Gastrocnemius medialis (tissue), 4 donors: Measurements from ENCODE around the gene GAB2.

Source experiments
- POLR2A ChIP-seq, 2 donors: fragments of 450-650 bp; IDR thresholded peaks; one replicate each; pipeline ENCODE4 v1.6.1; 2017; ENCODE audit warnings: antibody characterized with exemption in 2 of 2, mild to moderate bottlenecking in 2 of 2, moderate library complexity in 2 of 2
- TF ChIP-seq, protein P1 (sequence below), 5 experiments: fragments of 450-650 bp in 3 of 5; fragments of 200-600 bp in 2 of 5; sonication (generic) in 2 of 5; IDR thresholded peaks in 4 of 5; conservative IDR thresholded peaks in 1 of 5; 1 replicate in 4 of 5; 2 replicates in 1 of 5; pipeline ENCODE4 v1.5.1; 2016 to 2019; ENCODE audit warnings: antibody characterized with exemption in 5 of 5, mild to moderate bottlenecking in 3 of 5, moderate library complexity in 3 of 5

DNA sequence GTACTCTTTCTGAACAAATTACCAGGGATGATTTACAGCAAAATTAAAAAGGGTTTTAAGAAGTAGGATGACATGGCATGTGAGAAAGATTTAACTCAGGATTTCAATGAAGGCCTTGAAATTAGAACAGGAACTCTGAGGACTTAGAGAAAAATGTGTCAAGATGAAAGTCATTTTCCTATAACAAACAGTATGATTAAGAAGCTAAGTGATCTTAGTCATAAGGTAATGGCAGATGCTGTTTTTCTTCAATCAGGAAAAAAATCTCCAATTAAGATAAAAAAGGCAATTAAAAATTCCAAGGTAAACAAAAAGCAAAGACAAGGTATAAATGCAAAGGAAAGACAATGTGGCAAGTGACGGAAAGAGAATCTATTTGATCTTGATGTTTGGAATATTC, 73.5 kb downstream of the GAB2 start:
- no peak for TF ChIP-seq POLR2A (IDR thresholded peaks at IDR 0.05)
- TF ChIP-seq, protein P1, sequence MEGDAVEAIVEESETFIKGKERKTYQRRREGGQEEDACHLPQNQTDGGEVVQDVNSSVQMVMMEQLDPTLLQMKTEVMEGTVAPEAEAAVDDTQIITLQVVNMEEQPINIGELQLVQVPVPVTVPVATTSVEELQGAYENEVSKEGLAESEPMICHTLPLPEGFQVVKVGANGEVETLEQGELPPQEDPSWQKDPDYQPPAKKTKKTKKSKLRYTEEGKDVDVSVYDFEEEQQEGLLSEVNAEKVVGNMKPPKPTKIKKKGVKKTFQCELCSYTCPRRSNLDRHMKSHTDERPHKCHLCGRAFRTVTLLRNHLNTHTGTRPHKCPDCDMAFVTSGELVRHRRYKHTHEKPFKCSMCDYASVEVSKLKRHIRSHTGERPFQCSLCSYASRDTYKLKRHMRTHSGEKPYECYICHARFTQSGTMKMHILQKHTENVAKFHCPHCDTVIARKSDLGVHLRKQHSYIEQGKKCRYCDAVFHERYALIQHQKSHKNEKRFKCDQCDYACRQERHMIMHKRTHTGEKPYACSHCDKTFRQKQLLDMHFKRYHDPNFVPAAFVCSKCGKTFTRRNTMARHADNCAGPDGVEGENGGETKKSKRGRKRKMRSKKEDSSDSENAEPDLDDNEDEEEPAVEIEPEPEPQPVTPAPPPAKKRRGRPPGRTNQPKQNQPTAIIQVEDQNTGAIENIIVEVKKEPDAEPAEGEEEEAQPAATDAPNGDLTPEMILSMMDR (IDR thresholded peaks at IDR 0.05 in 4 of 5, conservative IDR thresholded peaks at IDR 0.05 in 1 of 5), result no peak
